Left ventricle myocardium inferior (tissue), 1 donor: ENCODE data around the gene PTPRC. TPM values are rescaled to one million over a fixed set of nuclear protein-coding genes. Genes with fewer than 3 reads are reported as not detected.

Experiments
- DNase-seq: peaks from one replicate; pipeline ENCODE4 v3.0.0-alpha.2; 2020
- H3K27ac ChIP-seq: fragments of 200-600 bp; replicated peaks from 2 replicates; pipeline ENCODE4 v1.8.0; 2021
- H3K27me3 ChIP-seq: fragments of 200-600 bp; 2 replicates; pipeline ENCODE4 v1.8.0; 2021; ENCODE audit warnings: low read depth
- H3K36me3 ChIP-seq: fragments of 200-600 bp; 2 replicates; pipeline ENCODE4 v1.8.0; 2021
- H3K4me1 ChIP-seq: fragments of 200-600 bp; 2 replicates; pipeline ENCODE4 v1.8.0; 2021
- H3K4me3 ChIP-seq: fragments of 200-600 bp; 2 replicates; pipeline ENCODE4 v1.8.0; 2021; ENCODE audit warnings: mild to moderate bottlenecking, moderate library complexity
- H3K9me3 ChIP-seq: fragments of 200-600 bp; replicated peaks from 2 replicates; pipeline ENCODE4 v1.8.0; 2021
- CTCF ChIP-seq: fragments of 200-600 bp; IDR thresholded peaks from 2 replicates; pipeline ENCODE4 v1.8.0; 2021; ENCODE audit warnings: antibody characterized with exemption, mild to moderate bottlenecking, borderline replicate concordance
- intact Hi-C: fragments of 100-400 bp; cut with micrococcal nuclease; formaldehyde crosslinking; loops from one replicate; pipeline ENCODE4 v1.11.0; 2022
- total RNA-seq: library from RNA; stranded (reverse); fragmentation: NEBNext Ultra II Directional; extraction: Animal tissue kit (Norgen Biotek cat#: 25700); gene quantifications from one replicate; pipeline ENCODE4 v1.2.1, GENCODE V29; 2021
- donor health status: DM: no; HTN: yes; CAD: no; lungs with severe emphysema.

The PTPRC gene
- total RNA-seq, 1 donor from 2014 or later = 7.5 TPM

GRCh38 chr1:198699167-198700015 is 60.6 kb downstream of the PTPRC start:
- intact Hi-C loops = no loop called here
- H3K9me3 ChIP-seq = no peaks in the 10 kb centered on the region
- peak; percentile 71 for TF ChIP-seq CTCF
- H3K27ac ChIP-seq = no peak overlapping the region
- peak overlapping the region; percentile 6 for H3K4me3 ChIP-seq
- no peaks in the 10 kb centered on the region for H3K4me1 ChIP-seq
- peaks cover 53% of the 10 kb centered on the region for H3K27me3 ChIP-seq
- no peak for DNase-seq
- no peaks in the 10 kb centered on the region for H3K36me3 ChIP-seq

GRCh38 chr1:198700016-198700392 is 61.2 kb downstream of the PTPRC start:
- H3K27ac ChIP-seq = no peak overlapping the region
- H3K27me3 ChIP-seq = peaks cover 53% of the 10 kb centered on the region
- no peaks in the 10 kb centered on the region for H3K4me1 ChIP-seq
- intact Hi-C loops = no loop called here
- H3K36me3 ChIP-seq = no peaks in the 10 kb centered on the region
- H3K4me3 ChIP-seq = peak overlapping the region; percentile 6
- H3K9me3 ChIP-seq = no peaks in the 10 kb centered on the region
- no peak for TF ChIP-seq CTCF
- no peak for DNase-seq

- DNase-seq = no peak
- intact Hi-C loops = no loop called here
- H3K36me3 ChIP-seq = no peaks in the 10 kb centered on the region
- no peak overlapping the region for H3K4me3 ChIP-seq
- no peak overlapping the region for H3K27ac ChIP-seq
- no peak for TF ChIP-seq CTCF
- peaks cover 53% of the 10 kb centered on the region for H3K27me3 ChIP-seq
- H3K4me1 ChIP-seq = no peaks in the 10 kb centered on the region
- H3K9me3 ChIP-seq = no peaks in the 10 kb centered on the region
Observed at GRCh38 chr1:198700396-198700795, 61.6 kb downstream of the PTPRC start.

- no peaks in the 10 kb centered on the region for H3K36me3 ChIP-seq
- H3K4me3 ChIP-seq = no peak overlapping the region
- H3K27me3 ChIP-seq = peaks cover 53% of the 10 kb centered on the region
- TF ChIP-seq CTCF = no peak
- no peak overlapping the region for H3K27ac ChIP-seq
- DNase-seq = no peak
- intact Hi-C loops = no loop called here
- H3K4me1 ChIP-seq = no peaks in the 10 kb centered on the region
- H3K9me3 ChIP-seq = no peaks in the 10 kb centered on the region
Observed at GRCh38 chr1:198701250-198701649, 62.4 kb downstream of the PTPRC start.

- H3K9me3 ChIP-seq = no peaks in the 10 kb centered on the region
- no peaks in the 10 kb centered on the region for H3K36me3 ChIP-seq
- peaks cover 53% of the 10 kb centered on the region for H3K27me3 ChIP-seq
- no peak for DNase-seq
- no peaks in the 10 kb centered on the region for H3K4me1 ChIP-seq
- H3K27ac ChIP-seq = no peak overlapping the region
- no peak overlapping the region for H3K4me3 ChIP-seq
- no peak for TF ChIP-seq CTCF
- intact Hi-C loops = no loop called here
Observed at GRCh38 chr1:198701766-198702539, 63.1 kb downstream of the PTPRC start.
